GM21526 (cell line): ENCODE measurements around the gene OR10A4.
"Not testable (repeated sequence)": the region's sequence is repeated elsewhere in the genome, so short reads cannot be mapped to it uniquely, and the experiment has no call there.

Source experiments
- ATAC-seq: cut with Tn5 transposase; IDR thresholded peaks from one replicate; pipeline ENCODE4 v1.9.1; 2021; ENCODE audit warnings: moderate library complexity; ENCODE audit not compliant: unreplicated experiment, low FRiP score

The OR10A4 gene

GRCh38 chr11:6876325-6876724 is at the start of gene OR10A4:
OR10A4 (plus strand) TSS chr11:6876625; CDS start chr11:6876648, 23 bp downstream.
- no peak for ATAC-seq

GRCh38 chr11:6828103-6828502 is 48.3 kb upstream of the OR10A4 start:
- ATAC-seq = no peak

- ATAC-seq = no peak
Measured at GRCh38 chr11:6833356-6833755, 43.1 kb upstream of the OR10A4 start.

- ATAC-seq = no peak
Measured at GRCh38 chr11:6834021-6834420, 42.4 kb upstream of the OR10A4 start.

GRCh38 chr11:6841694-6842093 is 34.7 kb upstream of the OR10A4 start:
- ATAC-seq = no peak

- no peak for ATAC-seq
Measured at GRCh38 chr11:6843670-6844069, 32.8 kb upstream of the OR10A4 start.

- ATAC-seq = no peak
Measured at GRCh38 chr11:6844356-6844755, 32.1 kb upstream of the OR10A4 start.

GRCh38 chr11:6845383-6845782 is 31.0 kb upstream of the OR10A4 start, which contains the start of gene OR10A5:
OR10A5 (plus strand) TSS chr11:6845683; CDS start chr11:6845683, 0 bp downstream.
- no peak for ATAC-seq

- no peak for ATAC-seq
Measured at GRCh38 chr11:6850526-6850925, 25.9 kb upstream of the OR10A4 start.

GRCh38 chr11:6854801-6855200 is 21.6 kb upstream of the OR10A4 start:
- not testable (repeated sequence) for ATAC-seq

GRCh38 chr11:6855971-6856541 is 20.4 kb upstream of the OR10A4 start:
- no peak for ATAC-seq

GRCh38 chr11:6856871-6857270 is 19.6 kb upstream of the OR10A4 start:
- peak; percentile 62 for ATAC-seq

GRCh38 chr11:6862961-6863360 is 13.5 kb upstream of the OR10A4 start, which contains the start of gene OR10A2:
OR10A2 (plus strand) TSS chr11:6863057; CDS start chr11:6869755, 6,698 bp downstream.
- ATAC-seq = no peak

- no peak for ATAC-seq
Measured at GRCh38 chr11:6864438-6864837, 12.0 kb upstream of the OR10A4 start.

GRCh38 chr11:6871278-6871677 is 5.1 kb upstream of the OR10A4 start:
- ATAC-seq = no peak

- no peak for ATAC-seq
Measured at GRCh38 chr11:6875761-6876160, 664 bp upstream of the OR10A4 start.

GRCh38 chr11:6876914-6877313 is 489 bp downstream of the OR10A4 start:
- no peak for ATAC-seq

- no peak for ATAC-seq
Measured at GRCh38 chr11:6882751-6883150, 6.3 kb downstream of the OR10A4 start.

- ATAC-seq = not testable (repeated sequence)
Measured at GRCh38 chr11:6887711-6888110, 11.3 kb downstream of the OR10A4 start.

- no peak for ATAC-seq
Measured at GRCh38 chr11:6888830-6889229, 12.4 kb downstream of the OR10A4 start.

- no peak for ATAC-seq
Measured at GRCh38 chr11:6889835-6890234, 13.4 kb downstream of the OR10A4 start.

GRCh38 chr11:6892400-6892799 is 16.0 kb downstream of the OR10A4 start, which contains the start of gene OR2D2:
OR2D2 (minus strand) TSS chr11:6892500; CDS start chr11:6892500, 0 bp downstream.
- no peak for ATAC-seq

- no peak for ATAC-seq
Measured at GRCh38 chr11:6894097-6894496, 17.7 kb downstream of the OR10A4 start.
